Activated CD4-positive, alpha-beta T cell treated with anti-CD3 and anti-CD28 coated beads for 48 hours (primary cell): ENCODE data around the gene SHD.
A peak's percentile ranks its signal among the peaks of the same experiment; 100 is the strongest.
"Not testable (repeated sequence)": the region's sequence is repeated elsewhere in the genome, so short reads cannot be mapped to it uniquely, and the experiment has no call there.

Experiments used
- DNase-seq: peaks from one replicate; pipeline ENCODE4 v3.0.0-alpha.2; 2020

SHD gene

GRCh38 chr19:4267101-4267900, 11.8 kb upstream of the SHD start:
- DNase-seq: peak; percentile 76

GRCh38 chr19:4267901-4268815, 10.9 kb upstream of the SHD start:
- no peak for DNase-seq

GRCh38 chr19:4268816-4269430, 10.1 kb upstream of the SHD start:
- DNase-seq: no peak

DNA sequence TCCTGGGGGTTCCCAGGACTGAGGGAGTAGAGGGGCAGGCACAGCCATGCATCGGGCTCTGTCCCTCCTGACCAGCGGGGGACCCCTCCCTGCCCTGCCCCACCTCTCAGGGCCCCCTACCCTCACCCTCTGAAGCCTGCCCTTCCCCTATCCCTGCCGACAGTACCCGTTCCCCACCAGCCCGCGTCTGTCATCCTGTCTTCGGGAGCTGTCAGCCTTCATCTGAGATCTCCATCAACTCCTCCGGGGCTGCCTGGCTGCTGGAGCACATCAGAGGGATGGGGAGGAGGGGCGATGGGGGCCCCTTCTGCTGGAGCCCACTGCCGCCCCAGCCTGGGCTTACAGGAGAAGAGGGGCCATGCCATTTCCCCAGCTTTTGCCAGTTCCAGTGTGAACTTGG, 6.2 kb upstream of the SHD start:
- no peak for DNase-seq

DNA sequence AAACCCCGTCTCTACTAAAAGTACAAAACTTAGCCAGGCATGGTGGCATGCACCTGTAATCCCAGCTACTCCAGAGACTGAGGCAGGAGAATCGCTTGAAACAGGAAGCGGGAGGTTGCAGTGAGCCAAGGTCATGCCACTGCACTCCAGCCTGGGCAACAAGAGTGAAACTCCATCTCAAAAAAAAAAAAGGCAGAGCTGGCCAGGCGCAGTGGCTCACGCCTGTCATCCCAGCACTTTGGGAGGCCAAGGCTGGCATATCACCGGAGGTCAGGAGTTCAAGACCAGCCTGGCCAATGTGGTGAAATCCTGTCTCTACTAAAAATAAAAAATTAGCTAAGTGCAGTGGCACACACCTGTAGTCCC, 4.8 kb upstream of the SHD start:
- DNase-seq: not testable (repeated sequence)

DNA sequence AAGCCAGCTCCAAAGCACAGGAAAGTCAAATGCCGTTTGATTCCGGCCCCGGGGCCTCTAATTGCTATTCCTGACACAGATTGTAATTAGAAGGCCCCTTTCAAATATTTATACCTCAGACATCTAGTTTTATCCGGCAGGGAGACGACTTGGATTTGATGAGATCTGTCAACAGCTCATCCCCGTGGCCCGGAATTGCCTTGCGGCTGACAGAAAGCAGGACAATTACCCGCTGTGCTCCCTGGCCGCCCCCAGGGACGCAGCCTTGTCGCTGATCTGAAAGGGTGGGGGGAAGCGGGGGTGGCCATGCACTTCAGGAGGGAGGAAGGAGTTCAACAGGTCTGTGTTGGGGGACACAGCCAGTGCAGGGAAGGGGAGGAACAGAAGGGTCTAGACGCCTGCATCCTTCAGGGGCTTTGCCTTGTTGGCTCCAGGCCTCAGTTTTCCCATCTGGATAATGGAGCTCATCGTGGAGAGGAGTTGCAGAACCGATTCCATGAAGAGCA, 1.8 kb upstream of the SHD start:
- DNase-seq: no peak

DNA sequence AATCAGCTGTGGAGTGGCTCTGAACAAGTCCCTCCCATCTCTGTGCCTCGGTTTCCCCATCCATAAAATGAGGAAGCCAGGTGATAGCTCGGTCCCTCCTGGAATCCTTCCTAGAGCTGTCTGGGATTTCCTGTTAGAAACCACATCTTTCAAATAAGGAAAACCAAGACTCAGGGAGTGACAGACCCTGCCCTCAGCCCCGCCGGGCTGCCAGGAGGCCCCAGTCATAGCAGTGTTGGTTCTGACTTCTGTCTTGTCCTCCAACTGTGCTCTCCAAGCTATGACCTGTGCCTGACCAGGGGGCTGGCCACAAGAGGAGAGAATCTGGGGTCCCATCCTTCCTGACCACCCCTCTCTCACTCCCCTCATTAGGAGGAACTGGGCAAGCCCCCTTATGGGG, 1.1 kb upstream of the SHD start:
- no peak for DNase-seq

DNA sequence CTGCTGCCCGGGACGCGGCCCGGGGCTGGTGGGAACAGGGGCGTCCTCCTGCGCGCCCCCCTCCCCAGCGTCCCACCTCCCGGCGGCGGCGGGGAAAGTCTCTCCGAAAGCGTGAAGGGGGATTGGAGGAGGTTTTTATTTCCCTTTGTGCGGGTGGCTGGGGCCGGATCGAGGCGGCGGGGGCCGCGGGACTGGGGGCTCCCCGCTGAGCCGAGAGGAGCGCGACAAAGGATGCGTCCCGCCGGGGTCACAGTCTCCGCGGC, 132 bp downstream of the SHD start:
- no peak for DNase-seq

GRCh38 chr19:4279530-4280422, 710 bp downstream of the SHD start:
- DNase-seq: no peak

DNA sequence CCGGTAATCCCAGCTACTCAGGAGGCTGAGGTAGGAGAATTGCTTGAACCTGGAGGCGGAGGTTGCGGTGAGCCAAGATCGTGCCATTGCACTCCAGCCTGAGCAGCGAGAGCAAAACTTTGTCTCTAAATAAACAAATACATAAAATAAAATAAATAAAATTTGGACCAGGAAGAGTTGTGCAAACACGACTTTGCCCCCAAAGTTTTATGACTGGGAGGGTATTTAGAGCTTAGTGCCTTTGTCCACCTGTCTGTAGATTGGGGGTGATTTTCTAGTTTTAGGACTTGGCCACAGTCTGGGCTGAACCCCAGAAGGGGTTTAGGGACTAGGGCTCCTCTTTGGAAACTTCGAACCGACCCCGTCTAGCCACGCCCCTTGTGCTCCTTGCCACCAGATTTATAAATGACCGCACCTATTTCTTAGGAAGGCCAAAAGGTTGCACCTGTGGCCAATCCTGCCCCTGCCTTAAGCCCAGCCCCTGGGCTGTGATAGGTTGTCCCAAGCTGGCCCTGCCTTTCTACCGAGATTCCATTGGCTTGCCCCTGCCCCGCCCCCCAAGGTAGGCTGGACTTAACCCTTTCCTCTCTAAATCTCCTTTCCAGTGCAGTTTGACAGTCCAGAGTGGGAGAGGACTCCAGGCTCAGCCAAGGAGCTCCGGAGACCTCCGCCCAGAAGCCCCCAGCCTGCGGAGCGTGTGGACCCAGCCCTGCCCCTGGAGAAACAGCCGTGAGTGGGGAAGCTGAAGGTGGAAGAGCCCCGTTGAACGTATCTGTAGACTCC, 5.3 kb downstream of the SHD start:
- peak; percentile 52 for DNase-seq

GRCh38 chr19:4284974-4285373, 5.9 kb downstream of the SHD start:
- no peak for DNase-seq

- DNase-seq: not testable (repeated sequence)
Measured at GRCh38 chr19:4286141-4286540, 7.1 kb downstream of the SHD start.

- no peak for DNase-seq
Measured at GRCh38 chr19:4288091-4288777, 9.2 kb downstream of the SHD start.

DNA sequence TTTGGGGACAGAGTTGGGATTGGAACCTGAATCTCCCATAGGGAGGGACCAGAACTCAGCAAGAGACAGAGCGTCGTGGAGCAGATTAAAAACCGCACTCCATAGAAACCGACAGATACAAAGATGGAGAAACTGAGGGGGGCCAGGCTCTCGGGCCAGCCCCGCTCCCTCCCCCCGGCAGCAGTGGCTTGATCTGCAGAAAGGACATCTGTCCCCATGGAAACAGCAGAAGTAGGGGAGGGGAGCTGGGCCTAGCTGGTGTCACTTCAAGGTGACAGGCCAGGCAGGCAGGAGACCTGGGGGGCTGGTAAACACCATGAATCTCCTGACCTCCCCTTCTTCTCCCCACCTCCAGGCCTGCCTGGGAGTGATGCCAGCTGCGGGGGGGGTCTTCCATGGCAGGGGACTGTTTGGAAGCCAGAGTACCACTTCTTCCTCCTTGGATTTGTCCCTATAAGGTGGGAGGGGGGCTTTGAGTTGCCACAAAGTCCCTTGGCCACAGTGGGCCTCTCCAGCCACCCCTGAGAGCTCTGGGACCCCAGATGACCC, 12.2 kb downstream of the SHD start:
- no peak for DNase-seq

- DNase-seq: no peak
Measured at GRCh38 chr19:4292515-4292914, 13.4 kb downstream of the SHD start.

GRCh38 chr19:4294389-4294788, 15.3 kb downstream of the SHD start:
- no peak for DNase-seq

DNA sequence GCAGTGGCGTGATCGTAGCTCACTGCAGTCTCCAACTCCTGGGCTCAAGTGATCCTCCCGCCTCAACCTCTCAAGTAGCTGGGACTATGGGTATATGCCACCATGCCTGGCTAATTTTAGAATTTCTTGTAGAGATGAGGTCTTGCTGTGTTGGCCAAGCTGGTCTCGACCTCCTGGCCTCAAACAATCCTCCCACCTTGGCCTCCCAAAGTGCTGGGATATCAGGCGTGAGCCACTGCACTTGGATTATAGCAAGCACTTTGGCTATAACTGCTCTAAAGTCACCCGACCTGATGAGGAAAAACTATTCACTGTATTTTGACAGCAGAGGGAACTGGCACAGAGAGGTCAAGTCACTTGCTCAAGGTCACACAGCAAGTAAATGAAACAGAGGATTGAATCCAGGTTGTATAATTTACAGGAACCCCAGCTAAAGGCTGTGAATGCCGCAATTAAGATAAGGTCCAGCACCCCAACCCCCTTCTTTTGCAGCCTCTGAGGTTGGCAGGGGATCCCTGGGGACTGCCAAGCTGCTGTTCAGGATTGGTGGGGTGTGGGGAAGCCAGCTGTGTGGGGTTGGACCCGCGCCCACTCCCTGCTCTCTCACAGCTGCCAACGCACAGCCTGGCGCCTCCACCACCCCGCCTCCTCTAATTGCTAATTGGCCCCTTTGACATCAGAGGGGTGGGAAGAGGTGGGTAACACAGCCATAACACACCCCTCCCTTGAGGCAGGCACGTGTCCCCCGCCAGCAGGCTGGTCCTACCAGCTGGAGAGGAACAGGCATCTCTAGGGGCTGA, 17.1 kb downstream of the SHD start:
- no peak for DNase-seq

DNA sequence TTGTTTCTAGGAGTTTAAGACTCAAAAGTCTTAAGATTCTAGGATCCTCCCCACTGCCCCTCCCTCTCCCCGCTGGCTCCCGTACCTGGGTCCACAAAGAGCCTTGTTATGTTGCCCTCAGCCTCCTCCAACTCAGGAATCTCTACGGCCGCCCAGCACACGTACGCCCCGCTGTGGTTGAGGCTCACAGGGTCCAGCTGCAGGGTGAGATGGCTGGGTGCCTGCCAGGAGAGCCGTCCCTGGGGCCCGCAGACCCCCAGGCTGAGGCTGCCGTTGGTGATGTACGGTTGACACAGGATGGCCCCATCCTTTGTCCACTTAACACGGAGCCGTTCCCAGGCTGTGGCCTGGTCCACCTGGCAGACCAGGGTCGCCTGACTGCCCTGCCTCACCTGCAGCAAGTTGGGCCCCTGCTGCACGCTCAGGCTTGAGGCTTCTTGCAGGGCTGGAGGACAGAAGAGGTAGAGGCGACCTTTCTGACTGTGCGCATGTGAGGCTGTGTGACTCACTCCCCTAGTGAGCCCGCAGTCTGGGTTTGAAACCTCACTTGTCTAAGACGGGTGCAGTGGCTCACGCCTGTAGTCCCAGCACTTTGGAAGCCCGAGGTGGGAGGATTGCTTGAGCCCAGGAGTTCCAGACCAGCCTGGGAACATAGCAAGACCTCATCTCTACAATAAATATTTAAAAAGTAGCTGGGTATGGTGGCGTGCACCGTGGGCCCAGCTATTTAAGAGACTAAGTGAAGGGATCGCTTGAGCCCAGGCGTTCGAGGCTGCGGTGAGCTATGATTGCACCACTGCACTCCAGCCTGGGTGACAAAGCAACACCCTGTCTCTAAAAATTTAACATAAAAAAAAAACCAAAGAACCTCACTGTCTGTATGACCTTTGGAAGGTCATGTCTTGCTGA, 19.1 kb downstream of the SHD start:
- DNase-seq: peak; percentile 68
